ENCODE measurements around the gene EXOSC2. TPM values are rescaled to one million over a fixed set of nuclear protein-coding genes. Genes with fewer than 3 reads are reported as not detected.

Gene EXOSC2
- total and polyA plus RNA-seq, 2 of the 13 experiments (the other 11 are each of a cell fraction or from before 2014, with no cell fraction given) = 27.5 to 63.8 TPM

- CTCF ChIA-PET (ENCODE audit: low intra/inter-chr PET ratio, low total read pairs) = no interaction called here
- peaks cover 41% of the 10 kb centered on the region for H3K79me2 ChIP-seq (ENCODE audit: insufficient read depth, low read length)
- no TSS peak for BruUV-seq (replicated peaks)
- ATAC-seq (no peak), FAIRE-seq (no peak), DNase-seq (ENCODE audit: low spot score) (peak; percentile 65)
- POLR2A ChIA-PET = no interaction called here
- H3K27ac ChIP-seq (ENCODE audit: extremely low read length, insufficient read depth, low read length) = peak overlapping the region; percentile 57
- H3K4me3 ChIP-seq (replicated peaks in 1 of 3; ENCODE audit: insufficient read depth in 1 of 3, low read depth in 2 of 3, low read length in 3 of 3) = no peak overlapping the region
- H3K27me3 ChIP-seq (ENCODE audit: control insufficient read depth in 1 of 2, insufficient read depth in 2 of 2, low read length in 2 of 2) = peaks cover 0 to 3% of the 10 kb centered on the region in 2 experiments; a peak in 1 of 5 replicates
- intact Hi-C loops (cut with micrococcal nuclease; ENCODE audit: unreplicated experiment) (no loop called here), in situ Hi-C loops (cut with HindIII; ENCODE audit: extremely low pct_ligation_motif_present, low pct_unique_long_range_greater_than_20kb) (no loop called here)
- peaks cover 11% of the 10 kb centered on the region for H4K20me1 ChIP-seq (ENCODE audit: insufficient read depth, low read length)
- no peak overlapping the region for H2AFZ ChIP-seq (ENCODE audit: low read length)
- TF ChIP-seq HNF4A (CRISPR knock-in tag; IDR thresholded peaks at IDR 0.05) (peak; percentile 34; the same call in 1 of the 2 replicates), ZNF772 (CRISPR knock-in tag; IDR thresholded peaks at IDR 0.05) (no peak), SOX13 (IDR thresholded peaks at IDR 0.05) (no peak), SOX13 (CRISPR knock-in tag; conservative IDR thresholded peaks at IDR 0.05 in 1 of 2, IDR thresholded peaks at IDR 0.05 in 1 of 2) (peak in 1 of 2 experiments; percentile 10; a peak in 1 of 4 replicates), FLYWCH1 (CRISPR knock-in tag; IDR thresholded peaks at IDR 0.05) (no peak), TEAD3 (CRISPR knock-in tag; optimal IDR thresholded peaks at IDR 0.05; ENCODE audit: borderline replicate concordance) (peak; percentile 65), BCL6 (CRISPR knock-in tag; IDR thresholded peaks at IDR 0.05) (peak; percentile 23; the same call in 1 of the 2 replicates), AGO1 (IDR thresholded peaks at IDR 0.05; ENCODE audit: low read depth, low read length, poor library complexity, severe bottlenecking) (no peak), FOXA1 (IDR thresholded peaks at IDR 0.05) (no peak), FOXA1 (CRISPR knock-in tag; IDR thresholded peaks at IDR 0.05) (0 out of 2 replicates have a peak, but pooled peaks have one; percentile 39)
- peak overlapping the region; percentile 41 for H3K4me2 ChIP-seq (ENCODE audit: low read depth, low read length)
- peaks cover 57% of the 10 kb centered on the region for H3K4me1 ChIP-seq (ENCODE audit: insufficient read depth, low read length)
- H3K9me3 ChIP-seq (ENCODE audit: low read length) = no peaks in the 10 kb centered on the region
- H3K36me3 ChIP-seq (replicated peaks in 1 of 2; ENCODE audit: control insufficient read depth in 1 of 2, insufficient read depth in 2 of 2, low read length in 2 of 2) = peaks cover 29 to 64% of the 10 kb centered on the region in 2 experiments
- 40% methylated on average over 3 of the region's 3 CpGs for WGBS (ENCODE audit: low lambda C conversion rate)
- no peak overlapping the region for H3K9ac ChIP-seq (ENCODE audit: insufficient read depth, low read depth, low read length)
These were observed 4.9 kb downstream of the EXOSC2 start for GRCh38 chr9:130698514-130698913.

GRCh38 chr9:130699047-130699446 lies 5.5 kb downstream of the EXOSC2 start:
- H3K36me3 ChIP-seq (replicated peaks in 1 of 2; ENCODE audit: control insufficient read depth in 1 of 2, insufficient read depth in 2 of 2, low read length in 2 of 2) = peaks cover 32 to 69% of the 10 kb centered on the region in 2 experiments
- H3K4me2 ChIP-seq (ENCODE audit: low read depth, low read length) = no peak overlapping the region; the same call in 1 of the 2 replicates
- H3K79me2 ChIP-seq (ENCODE audit: insufficient read depth, low read length) = peaks cover 36% of the 10 kb centered on the region
- ATAC-seq = no peak
- H4K20me1 ChIP-seq (ENCODE audit: insufficient read depth, low read length) = peaks cover 11% of the 10 kb centered on the region
- H3K9ac ChIP-seq (ENCODE audit: insufficient read depth, low read depth, low read length) = no peak overlapping the region
- no peak for DNase-seq (ENCODE audit: low spot score)
- intact Hi-C loops (cut with micrococcal nuclease; ENCODE audit: unreplicated experiment) (no loop called here), in situ Hi-C loops (cut with HindIII; ENCODE audit: extremely low pct_ligation_motif_present, low pct_unique_long_range_greater_than_20kb) (no loop called here)
- 100% methylated on average over 2 of the region's 2 CpGs for WGBS (ENCODE audit: low lambda C conversion rate)
- BruUV-seq (replicated peaks) = no TSS peak
- ChIA-PET CTCF (ENCODE audit: low intra/inter-chr PET ratio, low total read pairs) (no interaction called here), POLR2A (interaction anchor here (1.0 kb wide), 1 partner anchor 10 kb away, joined by 3 read pairs; no protein-coding TSS in a partner anchor)
- no peak overlapping the region for H2AFZ ChIP-seq (ENCODE audit: low read length)
- H3K9me3 ChIP-seq (ENCODE audit: low read length) = no peaks in the 10 kb centered on the region
- H3K27ac ChIP-seq (ENCODE audit: extremely low read length, insufficient read depth, low read length) = peak overlapping the region; percentile 48
- no peak for FAIRE-seq
- H3K4me1 ChIP-seq (ENCODE audit: insufficient read depth, low read length) = peaks cover 57% of the 10 kb centered on the region
- no peak overlapping the region for H3K4me3 ChIP-seq (replicated peaks in 1 of 3; ENCODE audit: insufficient read depth in 1 of 3, low read depth in 2 of 3, low read length in 3 of 3)
- H3K27me3 ChIP-seq (ENCODE audit: control insufficient read depth in 1 of 2, insufficient read depth in 2 of 2, low read length in 2 of 2) = peaks cover 0 to 3% of the 10 kb centered on the region in 2 experiments; a peak in 1 of 5 replicates
- TF ChIP-seq STAT6 (CRISPR knock-in tag; IDR thresholded peaks at IDR 0.05; ENCODE audit: borderline replicate concordance) (no peak), ZNF883 (CRISPR knock-in tag; IDR thresholded peaks at IDR 0.05; ENCODE audit: not compliant biosample characterization) (no peak), ZBTB38 (CRISPR knock-in tag; IDR thresholded peaks at IDR 0.05) (no peak), GMEB2 (CRISPR knock-in tag; IDR thresholded peaks at IDR 0.05; ENCODE audit: low read depth) (no peak), FOXP1 (IDR thresholded peaks at IDR 0.05) (no peak), FOXP1 (CRISPR knock-in tag; IDR thresholded peaks at IDR 0.05) (no peak), PPARG (CRISPR knock-in tag; conservative IDR thresholded peaks at IDR 0.05) (no peak), ZMYM3 (CRISPR knock-in tag; IDR thresholded peaks at IDR 0.05) (no peak)
